Stimulated activated CD8-positive, alpha-beta memory T cell treated with anti-CD3 and anti-CD28 coated beads, Interleukin-2, amount 100 ng/mL, for 1 hour (primary cell): ENCODE measurements around the gene QKI.
"Not testable (repeated sequence)": the region's sequence is repeated elsewhere in the genome, so short reads cannot be mapped to it uniquely, and the experiment has no call there.

Experiments
- DNase-seq, 2 donors: peaks; one replicate each; pipeline ENCODE4 v3.0.0-alpha.2; 2020; ENCODE audit warnings: low read depth in 2 of 2

Gene QKI

DNA sequence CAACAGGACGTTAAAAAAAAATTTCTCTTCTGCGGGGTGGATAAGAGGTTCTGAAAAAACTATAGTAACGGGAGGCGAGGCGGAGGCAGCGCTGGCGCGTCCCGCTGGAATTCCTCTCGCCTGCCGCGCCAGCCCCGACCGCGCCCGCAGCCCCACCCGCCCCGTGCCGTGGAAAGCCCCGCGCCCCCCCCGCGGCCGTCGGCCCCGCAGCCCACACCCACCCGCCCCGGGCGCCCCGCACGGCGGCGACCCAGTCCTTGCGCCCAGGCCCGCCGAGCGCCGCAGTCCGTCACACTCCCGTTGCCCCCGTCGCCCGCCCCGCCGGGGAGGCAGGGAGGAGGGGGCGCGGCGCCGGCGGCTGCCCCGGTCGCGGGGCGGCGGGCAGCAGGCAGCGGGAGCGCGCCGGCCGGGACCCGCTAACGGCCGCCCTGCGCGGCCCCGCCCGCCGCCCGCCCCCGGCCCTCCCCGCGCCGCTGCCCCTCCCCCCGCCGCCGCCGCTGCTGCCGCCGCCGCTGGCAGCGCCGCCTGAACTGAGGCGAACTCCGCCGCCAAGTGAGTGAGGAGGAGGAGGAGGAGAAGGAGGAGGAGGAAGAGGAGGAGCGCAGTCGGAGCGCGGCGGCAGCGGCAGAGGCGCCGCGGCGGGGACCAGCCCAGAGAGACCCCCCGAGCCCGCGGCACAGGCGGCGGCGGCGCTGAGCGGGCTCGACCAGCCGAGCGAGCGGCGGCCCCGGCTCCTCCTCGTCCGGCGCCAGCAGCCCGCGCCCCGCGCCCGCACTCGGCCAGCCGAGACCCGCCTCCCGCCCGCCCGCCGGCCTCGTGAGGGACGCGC, at the start of gene QKI:
Gene QKI (plus strand): TSS at position 602 of the 829 bp plus-strand sequence. CDS start 476 bp downstream, outside the sequence.
- peak; percentile 65 to 71 for DNase-seq

DNA sequence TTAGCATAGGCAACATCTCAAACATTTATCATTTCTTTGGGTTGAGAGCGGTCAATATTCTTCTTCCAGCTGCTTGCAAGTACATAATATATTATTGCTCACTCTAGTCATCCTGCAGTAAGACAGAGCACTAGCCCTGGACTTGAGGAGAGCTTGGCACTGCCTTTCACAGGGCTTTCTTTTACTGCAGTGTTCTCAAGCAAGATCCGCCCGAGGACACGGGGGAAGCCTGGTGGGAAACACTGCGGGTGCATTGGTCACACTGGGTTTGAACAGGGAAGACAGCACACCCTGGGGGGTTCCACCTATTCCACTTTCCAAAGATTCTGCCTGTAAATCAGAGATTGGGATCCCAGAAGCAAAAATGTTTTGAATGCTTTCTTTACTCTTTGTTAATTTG, 48.2 kb upstream of the QKI start:
- DNase-seq, result no peak

DNA sequence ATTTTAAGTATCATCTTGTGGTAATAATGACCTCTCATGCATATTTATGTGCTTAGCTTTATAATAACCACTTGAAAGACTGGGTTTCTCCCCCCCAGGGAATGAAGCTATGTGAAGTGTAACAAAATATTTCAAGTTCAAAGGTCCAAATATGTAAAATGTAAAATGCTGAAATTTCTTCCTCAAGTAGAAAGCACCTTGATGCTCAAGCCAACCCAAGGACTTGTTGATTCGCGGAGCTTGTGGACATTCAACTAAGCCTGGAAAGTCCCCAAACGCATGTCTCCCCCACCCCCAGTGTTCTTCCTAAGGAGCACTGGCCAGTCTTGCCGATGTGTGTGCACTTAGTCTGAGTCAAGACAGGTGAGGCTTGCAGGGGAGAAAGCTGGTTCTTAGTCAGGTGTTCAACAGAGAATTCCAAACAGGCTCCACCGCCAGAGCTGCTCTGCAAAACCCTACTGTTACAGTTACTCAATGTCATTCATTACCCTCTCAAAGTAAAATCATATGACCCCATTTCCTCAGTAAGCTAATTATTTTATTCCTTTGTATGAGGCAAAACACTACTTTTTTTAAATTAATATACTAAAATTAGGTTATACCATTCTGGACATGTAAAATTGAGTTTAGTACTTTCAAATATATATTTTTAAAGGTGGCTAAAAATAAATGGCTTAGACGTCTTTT, 46.9 kb upstream of the QKI start:
- DNase-seq, result no peak

DNA sequence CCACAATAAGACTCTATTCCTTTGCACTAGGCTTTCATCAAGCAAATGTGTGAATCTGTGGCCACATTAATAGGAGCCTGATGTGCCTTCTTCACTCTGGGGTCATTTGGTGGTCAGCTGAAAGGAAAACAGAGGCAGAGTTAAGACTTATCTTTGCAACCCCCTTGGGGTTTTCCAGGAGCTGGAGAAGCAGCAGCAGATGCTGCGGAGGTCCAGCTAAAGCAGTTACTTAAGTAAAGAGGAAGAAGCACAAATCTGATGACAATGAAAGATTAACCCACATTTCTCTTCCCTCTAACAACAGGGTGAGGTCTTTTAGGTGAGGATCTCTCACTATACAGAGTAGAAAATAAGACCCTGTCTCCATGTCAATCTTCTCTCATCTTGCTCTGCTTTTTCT, 45.4 kb upstream of the QKI start:
- DNase-seq, result no peak

DNA sequence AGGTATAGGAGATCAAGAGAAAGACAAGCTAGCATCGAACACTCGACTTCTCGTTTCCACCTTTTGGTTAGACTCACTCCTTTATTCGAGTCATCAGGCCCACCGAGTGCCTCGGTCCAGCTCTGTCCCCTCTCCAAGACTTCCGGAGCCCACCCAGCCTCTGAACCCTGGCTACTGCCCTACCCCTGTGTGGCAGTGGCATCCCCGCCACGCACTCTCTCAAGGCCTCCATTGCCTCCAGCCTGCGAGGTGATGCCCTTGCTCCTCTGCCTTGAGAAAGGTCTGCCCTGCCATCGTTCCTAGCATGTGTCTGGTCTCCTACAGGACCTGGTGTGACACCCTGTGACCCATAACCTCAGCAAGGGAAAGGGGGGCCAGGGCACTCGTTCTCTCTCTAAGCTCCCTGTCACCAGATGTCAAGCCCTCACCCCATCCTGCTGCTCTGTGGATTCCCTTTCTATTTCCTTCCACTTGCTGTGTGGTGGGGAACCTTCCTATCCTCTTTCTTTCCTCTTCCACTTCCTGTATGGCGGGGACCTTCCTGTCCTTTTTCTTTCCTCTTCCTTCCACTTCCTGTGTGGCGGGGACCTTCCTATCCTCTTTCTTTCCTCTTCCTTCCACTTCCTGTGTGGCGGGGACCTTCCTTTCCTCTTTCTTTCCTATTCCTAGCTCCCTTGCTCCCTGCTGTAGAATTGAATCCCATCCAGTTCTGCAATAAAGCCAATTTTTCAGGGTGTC, 44.7 kb upstream of the QKI start:
- DNase-seq, result no peak

DNA sequence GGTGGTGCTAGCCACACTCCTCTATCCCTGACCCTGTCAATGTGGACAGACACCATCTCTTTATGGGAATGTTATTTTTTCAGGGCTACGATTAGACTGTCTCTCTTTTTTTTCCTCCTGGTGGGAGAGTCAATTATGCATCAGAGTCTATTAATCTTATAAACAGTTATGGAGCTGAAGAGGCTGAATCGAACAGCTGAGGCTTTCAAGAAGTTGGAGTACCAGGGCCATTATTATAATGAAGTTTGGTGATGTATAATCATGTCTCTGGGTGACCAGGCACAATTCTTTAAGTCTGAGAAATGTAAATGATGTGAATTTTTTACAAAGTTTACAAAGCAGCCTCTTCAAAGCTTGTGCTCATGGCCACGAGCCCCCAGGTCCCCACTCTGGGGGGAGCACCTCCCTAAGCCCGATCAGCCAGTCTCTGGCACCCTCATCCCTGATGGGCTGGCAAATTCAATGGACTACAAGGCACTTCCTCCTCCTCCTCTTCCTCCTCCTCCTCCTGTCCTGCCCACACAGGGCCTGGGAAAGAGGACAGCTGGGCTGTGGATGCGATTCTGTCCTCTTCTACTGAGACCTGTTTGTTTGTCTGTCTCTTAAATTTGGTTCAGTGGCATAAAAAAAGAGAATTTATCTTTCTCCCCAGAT, 43.9 kb upstream of the QKI start:
- DNase-seq, result no peak

DNA sequence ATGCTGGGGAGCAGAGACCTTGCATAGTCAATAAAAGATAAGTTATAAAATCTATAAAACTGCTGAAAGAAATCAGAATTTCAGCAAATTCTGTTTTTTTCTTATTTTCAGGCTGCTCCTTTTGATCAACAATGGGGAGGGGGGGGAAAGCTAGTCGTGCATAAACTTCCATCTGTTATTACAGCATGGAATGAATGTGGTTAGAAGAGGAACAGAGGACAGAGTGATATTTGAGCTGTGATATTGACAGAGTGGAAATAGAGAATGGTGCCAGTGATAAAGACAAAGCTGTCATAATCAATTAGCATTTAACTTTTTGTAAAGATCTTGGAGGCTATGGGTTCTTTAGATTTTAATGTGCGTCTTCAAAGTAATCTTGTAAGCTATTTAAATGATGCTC, 43.4 kb upstream of the QKI start:
- no peak for DNase-seq

DNA sequence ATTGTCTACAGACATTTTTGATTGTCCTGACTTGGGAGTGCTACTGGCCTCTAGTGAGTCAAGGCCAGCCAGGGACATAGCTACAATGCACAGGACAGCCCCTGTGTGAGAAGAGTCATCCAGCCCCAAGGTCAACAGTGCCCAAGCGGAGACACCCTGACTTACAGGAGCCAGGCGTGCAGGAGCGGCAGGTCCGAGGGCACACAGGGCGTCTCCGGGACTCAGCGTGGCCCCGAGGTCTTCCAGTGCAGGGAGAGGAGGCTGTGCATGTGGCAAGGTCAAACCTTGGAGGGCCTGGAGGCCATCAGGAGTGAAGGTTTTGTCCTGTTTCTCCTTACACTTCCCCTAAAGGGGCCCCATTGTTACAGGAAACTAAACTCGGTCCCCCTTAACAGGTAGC, 41.3 kb upstream of the QKI start:
- DNase-seq, result no peak

DNA sequence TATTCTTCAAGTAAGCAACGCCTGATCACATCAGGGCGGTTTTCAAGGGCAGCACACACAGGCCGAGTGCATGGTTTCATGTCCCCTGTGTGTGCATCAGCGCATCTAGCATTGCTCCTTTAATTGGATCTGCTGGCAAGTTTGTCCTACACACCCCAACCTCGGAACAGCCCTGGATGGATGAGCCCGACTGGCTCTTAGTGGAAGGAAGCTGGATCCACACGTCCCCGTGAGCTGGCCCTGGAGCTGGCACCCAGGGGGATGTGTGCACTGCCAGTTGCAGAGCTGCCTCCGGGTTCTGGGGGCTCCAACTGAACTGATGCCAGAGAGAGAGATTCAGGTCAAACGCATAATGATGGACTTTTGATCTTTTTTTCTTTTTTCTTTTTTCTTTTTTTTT, 39.2 kb upstream of the QKI start:
- no peak for DNase-seq

DNA sequence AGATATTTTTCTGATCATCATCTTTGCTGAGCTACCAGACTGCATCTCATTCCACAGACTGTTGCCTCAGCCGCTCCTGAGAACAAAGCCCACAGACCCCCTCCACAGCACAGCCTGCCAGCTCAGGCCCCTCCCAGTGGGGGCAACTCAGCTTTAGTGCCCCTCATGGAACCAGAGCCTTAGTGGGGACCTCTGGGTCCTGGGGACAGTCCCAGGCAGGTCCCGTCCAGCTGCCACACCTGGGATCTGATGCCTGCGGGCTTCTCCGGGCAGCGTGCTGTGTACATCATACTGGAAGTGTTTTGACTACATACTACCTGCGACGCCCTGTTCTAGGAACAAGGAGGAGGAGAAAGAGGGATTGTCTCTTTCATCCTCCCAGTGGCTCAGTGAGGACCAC, 38.3 kb upstream of the QKI start:
- DNase-seq, result no peak

DNA sequence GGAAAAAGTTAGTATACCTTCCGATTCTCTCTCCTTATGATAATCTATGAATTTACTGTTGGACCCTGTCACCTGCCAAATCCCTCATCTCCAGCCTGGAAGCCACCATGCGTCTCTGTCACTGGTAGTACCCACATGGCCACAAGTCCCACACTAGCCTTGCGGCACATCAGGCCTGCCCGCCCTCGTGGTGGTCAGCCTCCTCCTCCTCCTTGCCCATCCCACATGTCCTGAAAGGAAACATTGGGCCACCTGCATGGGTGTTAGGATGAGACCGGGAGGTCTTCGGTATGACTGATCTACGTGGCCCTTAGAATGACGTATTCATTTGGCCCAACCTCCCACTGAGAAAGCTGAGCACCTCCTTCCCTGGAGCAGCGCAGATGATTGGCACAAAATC, 37.0 kb upstream of the QKI start:
- no peak for DNase-seq

DNA sequence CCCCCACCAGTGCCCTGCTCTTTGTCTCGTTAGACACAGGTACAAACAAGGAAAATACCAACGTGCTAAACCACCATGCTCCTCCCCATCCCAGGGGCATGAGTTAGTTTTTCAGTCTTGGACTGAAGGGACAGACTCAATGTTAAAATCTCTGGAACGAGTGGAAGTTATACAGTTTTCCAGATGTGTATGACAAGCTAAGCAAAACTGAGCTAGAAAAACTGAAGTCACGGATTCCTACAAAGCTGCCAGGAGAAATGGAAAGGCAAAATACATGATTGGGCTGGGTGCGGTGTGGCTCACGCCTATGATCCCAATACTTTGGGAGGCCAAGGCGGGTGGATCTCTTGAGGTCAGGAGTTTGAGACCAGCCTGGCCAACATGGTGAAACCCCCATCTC, 34.3 kb upstream of the QKI start:
- DNase-seq, result no peak

DNA sequence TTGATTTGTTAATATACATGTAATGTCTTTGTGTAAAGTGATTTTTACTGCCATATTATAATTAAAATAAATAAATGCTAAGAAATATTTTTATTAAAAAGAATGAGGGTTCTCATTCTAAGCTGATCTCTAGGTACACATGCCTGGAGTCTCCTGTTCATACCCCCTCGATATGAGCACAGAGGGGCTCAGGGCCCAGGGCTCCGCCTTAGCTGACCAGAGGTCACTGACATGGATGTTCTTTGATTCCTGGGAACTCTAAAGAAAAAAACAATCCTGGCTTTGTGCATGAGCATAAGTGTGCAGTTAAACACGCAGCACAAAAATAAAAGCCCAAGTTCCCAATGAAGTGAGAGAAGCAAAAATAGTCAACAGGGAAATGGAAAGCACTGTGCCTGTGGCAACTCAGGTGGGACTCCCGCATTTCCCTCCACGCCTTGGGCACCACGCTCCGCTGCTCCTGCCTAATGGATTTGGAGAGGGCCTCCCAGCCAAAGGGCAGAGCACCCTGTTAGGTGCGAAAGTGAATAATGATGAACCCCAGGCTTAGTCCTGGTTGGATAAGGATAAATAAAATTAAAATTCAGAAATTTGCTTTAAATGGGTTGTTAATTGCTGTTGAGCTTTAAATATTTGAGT, 33.3 kb upstream of the QKI start:
- DNase-seq, result no peak

DNA sequence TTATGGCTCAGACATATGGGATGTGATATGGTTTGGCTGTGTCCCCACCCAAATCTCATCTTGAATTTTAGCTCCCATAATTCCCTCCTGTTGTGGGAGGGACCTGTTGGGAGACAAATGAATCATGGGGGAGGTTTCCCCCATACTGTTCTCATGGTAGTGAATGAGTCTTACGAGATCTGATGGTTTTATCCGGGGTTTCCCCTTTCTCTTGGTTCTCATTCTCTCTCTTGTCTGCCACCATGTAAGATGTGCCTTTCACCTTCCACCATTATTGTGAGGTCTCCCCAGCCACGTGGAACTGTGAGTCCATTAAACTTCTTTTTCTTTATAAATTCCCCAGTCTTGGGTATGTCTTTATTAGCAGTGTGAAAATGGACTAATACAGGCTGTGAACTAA, 31.1 kb upstream of the QKI start:
- DNase-seq, result not testable (repeated sequence)

DNA sequence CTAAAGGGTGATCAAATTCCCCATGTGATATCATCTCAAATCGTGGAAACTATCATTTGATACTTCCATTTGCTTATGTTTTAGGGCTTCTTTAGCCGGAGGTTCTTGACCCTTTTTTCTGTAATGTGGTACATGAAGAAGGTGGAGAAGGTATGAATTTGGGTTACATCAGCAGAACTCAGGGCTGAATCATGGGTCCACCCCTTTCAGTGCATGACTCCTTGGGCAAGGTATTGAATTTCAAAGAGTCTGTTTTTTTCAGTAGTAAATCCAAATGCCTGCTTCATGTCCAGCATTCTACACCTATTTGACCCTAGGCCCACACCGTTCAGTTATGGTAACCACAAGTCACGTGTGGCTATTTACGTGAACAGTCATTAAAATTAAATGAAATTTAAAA, 30.6 kb upstream of the QKI start:
- no peak for DNase-seq

DNA sequence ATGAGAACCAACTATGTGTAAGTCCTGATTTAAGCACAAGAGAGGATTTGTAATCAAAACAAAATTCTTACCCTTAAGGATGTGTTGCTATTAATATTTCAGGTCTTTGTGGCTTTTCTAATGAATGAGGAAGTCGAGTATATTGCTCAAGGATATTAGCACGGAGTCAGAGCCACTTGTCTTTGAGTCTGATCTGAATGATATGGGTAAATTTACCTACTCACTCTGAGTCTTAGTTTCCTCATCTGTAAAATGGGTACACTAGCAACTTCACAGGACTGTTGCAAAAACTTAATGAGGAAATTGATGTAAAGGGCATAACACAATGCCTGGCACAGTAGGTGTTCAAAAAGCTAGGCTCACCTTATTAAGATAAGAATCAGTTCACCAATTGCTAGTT, 30.0 kb upstream of the QKI start:
- no peak for DNase-seq

DNA sequence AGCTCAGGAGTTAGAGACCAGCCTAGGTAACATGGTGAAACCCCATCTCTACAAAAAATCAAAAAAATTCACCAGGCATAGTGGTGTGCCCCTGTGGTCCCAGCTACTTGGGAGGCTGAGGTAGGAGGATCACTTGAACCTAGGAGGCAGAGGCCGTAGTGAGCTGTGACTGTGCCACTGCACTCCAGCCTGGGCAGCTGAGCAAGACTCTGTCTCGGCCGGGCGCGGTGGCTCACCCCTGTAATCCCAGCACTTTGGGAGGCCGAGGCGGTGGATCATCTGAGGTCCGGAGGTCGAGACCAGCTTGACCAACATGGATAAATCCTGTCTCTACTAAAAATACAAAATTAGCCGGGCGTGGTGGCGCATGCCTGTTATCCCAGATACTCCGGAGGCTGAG, 29.0 kb upstream of the QKI start:
- DNase-seq, result not testable (repeated sequence)

DNA sequence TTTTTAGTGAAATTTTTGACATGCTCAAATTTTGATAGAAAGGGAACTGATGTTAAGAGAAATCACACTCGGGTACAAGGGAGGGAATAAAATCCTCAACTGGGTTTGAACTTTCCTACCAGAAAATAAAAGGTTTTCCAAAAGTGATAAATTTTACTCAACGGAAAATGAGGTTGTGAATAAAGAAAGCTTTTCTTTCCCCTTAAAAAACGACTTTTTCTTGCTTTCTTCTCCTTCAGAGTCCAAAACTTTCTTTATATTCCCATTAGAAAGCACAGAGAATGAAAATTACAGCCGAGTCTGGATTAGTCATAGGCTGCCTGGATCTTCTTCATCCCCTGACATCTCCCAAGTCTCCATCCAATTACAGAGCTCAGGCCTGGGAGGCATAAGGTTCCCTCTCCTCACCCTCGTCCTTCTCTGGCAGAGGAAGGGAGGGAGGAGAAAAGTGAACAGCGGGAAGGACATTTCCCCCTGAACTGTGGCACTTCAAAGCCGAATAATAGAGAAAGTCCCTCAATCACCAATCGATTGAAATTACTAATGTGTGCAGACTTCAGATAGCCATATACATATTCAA, 28.1 kb upstream of the QKI start:
- no peak for DNase-seq

DNA sequence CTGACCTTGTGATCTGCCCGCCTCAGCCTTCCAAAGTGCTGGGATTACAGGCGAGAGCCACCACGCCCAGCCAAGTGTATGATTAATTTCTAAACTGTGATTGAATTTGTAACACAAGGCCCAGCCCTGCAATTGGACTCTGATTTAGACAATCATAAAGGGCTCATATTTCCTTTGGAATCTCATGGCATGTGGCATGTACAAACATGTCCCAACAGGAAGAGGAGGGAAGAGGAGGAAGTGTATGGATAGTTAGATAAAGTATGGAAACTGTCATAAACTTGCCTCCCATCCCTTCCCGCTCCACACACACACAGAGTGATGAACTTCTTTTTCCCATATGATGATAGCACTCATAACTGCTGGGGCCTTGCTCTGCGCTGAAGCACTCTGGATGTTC, 27.2 kb upstream of the QKI start:
- DNase-seq, result no peak

DNA sequence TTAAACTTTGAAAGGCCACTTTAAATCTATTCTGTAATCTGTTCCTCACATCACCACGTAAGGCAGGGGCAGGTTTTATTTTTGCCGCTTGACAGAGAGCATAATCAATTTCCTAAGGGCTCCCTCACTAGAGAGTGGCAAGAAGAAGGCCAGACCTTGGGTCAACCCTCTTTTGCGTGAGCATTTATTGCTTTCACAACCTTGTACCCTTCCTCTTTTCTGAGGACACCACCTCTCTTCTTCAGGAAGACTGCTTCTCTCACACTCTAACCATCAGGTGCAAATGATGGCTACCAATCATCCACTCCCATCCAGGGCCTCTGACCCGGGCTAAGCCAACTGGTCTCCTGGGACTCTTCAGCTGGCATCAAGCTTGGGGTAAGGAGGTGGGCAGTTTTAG, 25.2 kb upstream of the QKI start:
- DNase-seq, result no peak

DNA sequence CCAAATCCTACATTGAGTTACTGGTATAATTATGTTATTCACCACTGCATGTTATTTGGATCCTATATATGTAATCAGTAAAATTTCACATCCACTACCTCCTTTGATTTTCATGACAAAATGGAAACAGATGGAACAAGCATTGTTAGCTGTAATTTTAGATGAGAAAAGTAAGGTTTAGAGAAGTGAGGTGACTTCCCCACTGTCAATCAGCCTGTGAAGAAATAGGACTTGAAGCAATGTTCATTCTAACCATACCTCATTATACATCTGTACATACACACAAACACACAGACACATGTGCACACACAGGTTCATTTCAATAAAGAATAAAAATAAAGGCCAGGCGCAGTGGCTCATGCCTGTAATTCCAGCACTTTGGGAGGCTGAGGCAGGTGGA, 23.7 kb upstream of the QKI start:
- DNase-seq, result no peak
